NCI-H774 (cell line): Measurements from ENCODE around the gene C6orf89.

Experiments used
- DNase-seq: peaks from one replicate; lab custom pipeline; 2025; lab: John Stamatoyannopoulos, UW

C6orf89 gene, protein sequence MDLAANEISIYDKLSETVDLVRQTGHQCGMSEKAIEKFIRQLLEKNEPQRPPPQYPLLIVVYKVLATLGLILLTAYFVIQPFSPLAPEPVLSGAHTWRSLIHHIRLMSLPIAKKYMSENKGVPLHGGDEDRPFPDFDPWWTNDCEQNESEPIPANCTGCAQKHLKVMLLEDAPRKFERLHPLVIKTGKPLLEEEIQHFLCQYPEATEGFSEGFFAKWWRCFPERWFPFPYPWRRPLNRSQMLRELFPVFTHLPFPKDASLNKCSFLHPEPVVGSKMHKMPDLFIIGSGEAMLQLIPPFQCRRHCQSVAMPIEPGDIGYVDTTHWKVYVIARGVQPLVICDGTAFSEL

DNA sequence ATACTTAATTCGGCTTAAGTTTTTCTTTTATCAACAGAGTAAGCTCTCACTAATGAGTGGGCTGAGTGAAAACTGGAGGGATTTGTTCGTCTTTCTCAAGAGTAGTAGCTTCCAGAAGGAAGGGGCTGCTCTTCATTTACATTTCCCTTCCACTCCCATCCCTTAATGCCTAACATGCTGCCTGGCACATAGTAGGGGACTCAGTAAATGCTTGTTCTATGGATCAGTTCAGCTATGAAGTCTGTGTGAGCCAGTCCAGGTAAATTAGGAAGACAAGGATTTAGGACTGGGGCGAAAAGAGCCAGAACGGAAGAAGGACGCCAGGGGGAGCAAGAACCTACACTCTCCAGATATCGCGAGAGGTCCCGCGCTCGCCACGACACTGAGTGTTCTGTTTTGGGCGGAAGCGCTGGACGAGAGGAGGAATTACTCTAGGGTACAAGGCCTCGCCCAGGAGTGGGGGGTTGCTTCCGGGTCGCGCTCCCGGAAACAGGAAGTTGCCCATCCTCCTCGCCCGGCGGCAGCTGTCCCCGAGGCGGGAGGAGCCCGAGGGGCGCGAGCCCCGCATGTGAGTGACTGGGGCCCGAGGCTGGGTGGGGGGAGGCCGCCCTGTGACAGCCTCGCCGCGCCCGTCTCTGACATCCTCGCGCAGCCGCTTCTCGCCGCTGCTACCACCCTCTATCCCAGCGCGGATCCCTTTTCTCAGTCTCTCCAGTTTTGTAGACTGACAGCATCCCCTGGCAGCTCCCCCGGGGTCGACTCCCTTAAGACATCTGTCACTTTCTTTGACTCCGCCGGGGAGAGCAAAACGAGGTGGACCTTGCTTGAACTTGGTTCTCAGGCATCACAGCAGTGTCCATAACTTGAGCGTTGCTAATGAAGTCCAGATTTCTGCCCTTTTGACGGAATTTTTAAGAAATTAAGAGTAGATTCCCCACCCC, at the start of gene C6orf89:
Gene C6orf89, plus strand, starts transcription at position 492 of the 941 bp plus-strand sequence. CDS start 13,493 bp downstream, outside the sequence.
- peak; percentile 96 for DNase-seq

DNA sequence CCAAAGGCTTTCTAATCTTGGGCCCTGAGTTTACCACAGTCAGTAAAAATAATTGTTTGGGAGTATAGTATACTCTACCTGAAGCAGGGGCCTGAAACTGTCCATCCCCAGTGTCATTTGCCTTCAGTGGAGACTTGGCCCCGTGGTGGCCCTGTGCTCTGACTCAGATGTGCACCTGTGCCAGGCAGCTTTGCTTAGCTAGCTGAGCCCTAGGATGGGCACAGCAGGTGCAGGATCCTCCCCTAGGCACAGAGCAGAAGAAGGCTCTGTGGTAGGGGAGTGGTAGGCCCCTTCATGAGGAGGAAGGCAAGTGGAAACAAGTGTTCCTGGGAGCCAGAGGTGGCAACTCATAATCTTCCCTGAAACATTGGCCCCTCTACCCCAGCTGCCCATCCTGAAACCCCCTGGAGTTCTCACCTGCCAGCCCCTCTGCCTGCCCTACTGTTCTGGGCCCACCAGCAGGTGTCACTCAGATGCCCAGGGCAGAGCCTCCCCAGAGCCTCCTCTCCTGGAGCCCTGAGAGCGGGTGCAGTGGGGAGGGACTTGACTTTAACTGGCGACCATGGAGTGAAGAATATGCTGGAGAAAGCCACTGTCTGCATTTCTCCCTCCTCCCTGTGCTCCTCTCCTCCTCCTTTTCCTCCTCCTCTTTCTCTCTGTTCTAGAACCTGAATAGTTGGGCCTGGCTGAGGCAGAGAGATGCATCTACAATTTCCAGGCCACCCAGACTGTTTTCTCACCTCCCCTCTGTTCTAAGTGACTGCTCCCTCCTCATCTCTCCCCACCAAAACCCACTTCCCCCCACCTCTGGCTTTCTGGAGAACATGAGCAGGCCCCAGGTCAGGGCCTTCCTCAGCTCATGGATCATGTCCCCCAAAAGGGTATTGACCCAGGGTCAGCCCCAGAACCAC, 49.4 kb upstream of the C6orf89 start:
- DNase-seq = no peak

DNA sequence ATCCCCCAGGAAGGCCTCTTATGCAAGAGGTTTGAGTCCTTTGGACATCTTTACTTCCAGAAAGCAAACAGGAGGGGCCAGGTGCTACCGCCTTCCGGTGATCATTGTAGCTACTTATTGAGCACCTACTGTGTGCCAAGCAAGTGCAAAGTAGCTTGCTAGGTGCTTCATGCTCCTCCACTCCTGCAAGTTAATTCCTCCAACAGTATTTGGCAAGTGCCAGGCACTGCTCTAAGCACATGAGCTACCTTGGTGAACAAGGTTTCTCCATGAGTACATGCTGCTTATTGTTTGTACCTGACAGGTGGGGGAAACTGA, 48.8 kb upstream of the C6orf89 start:
- DNase-seq = no peak

DNA sequence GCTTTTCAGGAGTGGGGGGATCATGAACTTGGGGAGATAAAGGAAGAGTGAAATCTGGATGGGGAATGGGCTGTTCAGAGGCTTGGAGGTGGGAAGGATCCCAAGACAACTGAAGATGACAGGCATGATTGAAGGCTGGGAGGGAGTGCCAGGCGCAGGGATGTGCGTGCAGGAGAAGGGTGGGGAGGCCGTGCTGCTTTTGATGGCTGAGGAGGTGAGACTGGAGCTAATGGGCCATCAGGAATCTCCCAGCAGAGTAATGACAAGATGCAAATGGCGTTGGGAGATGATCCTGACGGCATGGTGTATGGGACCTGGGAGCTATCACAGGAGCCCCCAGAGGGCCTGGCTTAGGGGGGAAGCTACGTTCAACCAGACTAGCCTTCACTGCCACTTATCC, 48.1 kb upstream of the C6orf89 start:
- no peak for DNase-seq

DNA sequence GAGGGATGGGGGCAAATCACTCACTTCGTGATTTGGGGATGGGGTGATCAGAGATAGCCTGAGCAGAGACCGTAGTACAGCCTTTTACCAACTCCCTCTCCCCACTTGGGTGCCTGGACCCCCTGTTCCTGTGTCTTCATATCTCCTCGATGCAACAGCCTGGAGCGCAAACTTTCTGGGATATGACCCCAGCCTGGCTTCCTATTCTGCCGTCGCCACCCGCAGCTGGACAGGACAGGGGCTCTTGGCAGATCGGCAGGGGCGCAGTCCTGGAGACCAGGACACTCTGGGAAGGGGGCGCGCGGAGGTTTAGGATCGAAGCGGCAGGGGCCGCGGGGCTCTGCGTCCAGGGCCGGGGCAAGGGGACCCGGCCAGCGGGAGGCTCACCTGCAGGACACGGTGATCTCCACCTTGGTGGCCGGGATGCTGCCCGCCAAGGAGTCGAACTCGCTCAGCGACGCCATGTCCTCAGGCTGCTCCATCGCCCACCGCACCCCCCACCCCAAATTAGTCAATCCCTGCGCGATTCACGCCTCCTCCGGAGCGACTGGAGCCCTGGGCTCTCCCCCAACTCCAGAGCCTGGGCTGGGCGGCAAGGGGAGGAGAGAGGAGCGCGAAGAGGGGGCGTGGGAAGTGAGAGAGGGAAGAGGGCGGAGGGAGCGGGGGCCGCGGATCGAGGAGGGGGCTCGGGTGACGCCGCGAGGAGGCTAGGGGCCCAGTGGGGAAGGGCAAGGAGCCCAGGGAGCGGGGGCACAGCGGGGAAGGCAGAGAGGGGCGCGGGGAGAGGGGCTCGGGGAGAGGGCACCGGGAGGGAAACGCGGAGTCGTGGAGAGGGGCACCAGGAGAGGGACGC, 46.6 kb upstream of the C6orf89 start, which contains the start of gene CPNE5:
Gene CPNE5, minus strand, starts transcription at position 549 of the 853 bp plus-strand sequence. Its CDS starts 67 bp downstream, at position 482.
- DNase-seq = no peak

DNA sequence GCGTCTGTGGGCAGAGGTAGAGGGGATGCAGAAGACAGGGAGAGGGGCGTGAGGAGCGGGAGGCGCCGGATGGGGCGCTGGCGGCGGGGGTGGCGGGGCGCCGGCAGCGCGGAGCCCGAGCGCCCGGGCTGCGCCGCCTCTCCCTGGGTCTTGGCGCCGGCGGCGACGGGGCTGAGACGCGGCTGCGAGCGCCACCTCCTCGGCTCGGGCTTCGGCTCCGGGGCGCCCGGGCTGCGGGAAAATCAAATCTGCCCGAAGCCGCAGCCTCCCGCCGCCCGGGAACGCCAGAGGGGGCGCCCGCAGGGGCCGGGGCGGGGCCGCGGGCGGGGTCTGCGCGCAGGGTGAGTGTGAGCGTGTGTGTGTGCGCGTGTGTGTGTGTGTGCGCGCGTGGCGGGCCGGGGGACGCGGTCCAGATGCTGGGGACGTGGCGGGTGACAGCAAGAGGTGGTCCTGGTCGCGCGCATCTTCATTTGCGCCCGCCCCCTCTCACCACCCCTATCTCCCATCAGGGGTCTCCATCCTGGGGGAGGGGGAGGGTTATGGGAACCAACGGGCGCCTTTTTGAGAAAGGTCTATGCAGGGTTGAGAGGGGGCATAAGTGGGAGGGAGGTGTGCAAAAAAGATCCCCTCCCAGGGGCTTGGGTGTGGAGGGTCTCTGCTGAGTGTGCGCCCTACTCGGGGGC, 45.9 kb upstream of the C6orf89 start:
- no peak for DNase-seq

DNA sequence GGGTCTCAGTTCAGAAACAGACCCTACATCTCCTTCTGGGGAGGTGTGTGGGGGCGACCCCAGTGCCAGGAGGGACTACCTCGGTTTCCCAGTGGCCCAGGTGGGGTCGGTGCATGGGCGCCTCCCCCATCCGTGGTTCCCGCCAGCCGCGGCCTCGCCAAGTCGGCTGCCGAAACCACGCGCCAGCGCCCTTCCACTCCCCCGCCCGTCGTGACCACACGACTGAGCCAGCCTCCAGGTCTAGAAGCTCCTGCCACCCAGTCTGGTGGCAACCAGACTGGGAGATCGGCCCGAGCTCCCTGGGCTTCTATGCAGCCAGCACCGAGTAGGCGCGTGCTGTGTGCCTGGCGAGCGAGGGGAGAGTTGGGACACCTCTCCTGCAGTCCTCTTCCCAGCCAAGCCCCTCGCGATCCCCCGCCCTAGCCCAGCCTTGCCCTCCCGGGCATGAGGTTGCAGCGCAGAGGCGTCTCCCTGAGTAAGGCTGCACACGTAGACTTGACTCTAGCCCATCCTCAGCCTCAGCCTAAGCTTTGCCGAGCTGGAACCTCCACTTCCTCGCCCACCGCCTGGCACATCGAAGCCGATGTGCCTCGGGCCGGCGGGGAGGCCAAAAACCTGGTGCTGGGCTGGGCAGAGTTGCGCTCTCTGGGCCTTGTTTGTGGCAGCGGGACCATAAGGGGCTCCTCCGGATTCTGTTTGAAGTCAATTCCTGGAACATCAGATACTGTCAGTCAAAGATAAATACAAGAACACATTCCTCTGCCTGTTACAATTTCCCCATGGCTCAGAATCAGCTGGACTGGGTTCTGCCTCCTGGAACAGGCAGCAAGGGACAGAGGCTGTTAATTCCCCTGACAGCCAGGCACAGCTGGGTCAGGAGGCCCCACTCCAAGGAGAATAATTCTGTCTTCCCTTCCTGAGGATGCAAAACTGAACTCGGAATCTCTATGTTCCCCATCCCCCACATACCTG, 45.0 kb upstream of the C6orf89 start:
- no peak for DNase-seq

DNA sequence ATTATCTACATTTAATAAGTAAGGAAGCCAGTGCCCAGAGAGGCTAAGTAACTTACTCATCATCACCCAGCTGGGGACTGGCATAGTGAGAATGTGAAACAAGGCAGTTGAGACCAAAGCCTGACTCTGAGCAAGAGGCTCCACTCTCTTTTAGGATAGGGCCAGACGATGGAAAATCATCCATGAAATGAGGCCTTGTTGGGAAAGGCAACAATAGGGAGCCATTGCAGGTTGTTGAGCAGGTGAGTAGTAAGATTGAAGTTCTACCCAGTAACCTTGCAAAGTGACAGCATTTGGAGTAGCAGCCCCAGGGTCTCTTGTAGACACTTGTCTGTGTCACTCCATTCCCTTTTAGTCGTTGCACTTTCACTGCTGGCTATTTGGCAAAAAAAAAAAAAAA, 44.0 kb upstream of the C6orf89 start:
- DNase-seq = no peak

DNA sequence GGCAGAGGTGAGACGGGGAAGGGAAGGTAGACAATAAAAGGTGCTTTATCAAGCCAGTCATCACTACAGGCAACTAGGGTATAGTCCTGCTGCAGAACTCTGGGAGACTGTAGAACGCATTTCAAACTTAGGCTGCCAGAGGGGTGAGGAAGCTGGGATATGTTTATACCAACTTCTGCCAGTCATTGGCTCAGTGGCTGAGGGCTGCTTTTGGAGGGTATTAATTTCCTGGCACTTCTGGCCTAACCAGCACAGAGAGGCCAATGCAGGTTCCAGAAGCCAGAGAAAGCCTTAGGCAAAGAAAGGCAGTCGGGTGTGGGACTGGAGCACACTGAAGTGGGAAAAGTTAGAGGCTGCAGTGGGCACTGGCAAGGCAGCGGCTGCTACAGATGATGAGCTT, 42.6 kb upstream of the C6orf89 start:
- no peak for DNase-seq

DNA sequence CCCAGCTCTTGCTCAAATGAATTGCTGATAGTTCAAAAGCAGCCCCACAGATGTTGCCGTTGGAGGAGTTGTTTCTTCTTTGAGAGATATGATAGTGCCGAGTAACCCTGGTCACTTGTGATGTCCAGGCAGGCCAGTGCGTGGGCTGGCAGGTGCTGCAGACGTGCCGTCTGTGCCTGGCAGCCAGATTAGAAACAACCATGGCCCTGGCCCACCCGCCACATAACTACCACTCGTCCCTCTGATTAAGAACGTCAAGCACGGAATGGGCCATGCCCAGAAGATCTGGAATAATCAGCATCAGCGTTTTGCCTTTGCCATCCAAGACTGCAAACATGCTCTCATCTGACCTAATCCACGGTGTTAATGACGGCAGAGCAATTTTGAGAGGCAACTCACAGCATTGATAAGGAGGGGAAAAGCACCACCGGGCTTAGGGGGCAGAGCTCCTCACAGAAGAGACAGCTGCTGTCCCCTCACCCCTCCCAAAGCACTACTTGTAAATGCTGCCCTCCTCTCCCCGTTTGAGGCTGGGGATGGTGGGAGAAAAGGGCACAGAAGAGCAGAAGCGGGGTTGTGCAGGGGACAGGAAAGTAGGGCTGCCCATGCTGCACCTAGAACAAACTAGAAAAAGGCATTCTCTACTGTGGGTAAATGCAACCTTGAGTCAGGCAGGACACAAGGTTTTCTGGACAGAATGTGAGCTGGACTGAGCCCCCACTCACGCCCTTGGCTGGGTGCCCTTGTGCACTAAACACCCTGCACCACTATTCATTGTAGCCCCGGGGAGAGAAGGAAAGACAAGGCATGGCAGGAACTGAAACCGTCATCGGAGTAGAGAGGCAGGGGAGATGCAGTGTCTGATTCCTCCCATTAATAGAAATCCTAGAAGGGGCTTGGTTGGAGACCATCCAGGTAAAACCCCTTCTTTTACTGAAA, 41.3 kb upstream of the C6orf89 start:
- no peak for DNase-seq

DNA sequence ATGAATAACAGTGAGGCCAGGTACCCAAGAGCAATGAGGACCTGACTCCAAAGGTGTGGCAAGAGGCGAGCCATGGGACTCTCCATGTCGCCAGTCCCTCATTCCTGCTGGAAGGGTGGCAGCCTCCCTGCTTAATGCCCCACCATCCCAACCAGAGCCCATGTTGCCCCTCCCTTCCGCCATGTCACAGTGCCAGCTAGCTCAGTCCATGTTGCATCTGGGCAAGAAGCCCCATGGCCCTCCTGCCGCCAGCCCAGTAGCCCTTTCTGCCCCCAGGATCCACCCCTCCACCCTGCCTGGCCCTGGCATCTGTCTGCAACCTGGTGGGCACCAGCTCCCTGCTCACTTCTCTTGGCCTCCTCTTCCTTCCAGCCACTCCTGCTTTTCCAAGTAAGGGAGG, 40.5 kb upstream of the C6orf89 start:
- no peak for DNase-seq

DNA sequence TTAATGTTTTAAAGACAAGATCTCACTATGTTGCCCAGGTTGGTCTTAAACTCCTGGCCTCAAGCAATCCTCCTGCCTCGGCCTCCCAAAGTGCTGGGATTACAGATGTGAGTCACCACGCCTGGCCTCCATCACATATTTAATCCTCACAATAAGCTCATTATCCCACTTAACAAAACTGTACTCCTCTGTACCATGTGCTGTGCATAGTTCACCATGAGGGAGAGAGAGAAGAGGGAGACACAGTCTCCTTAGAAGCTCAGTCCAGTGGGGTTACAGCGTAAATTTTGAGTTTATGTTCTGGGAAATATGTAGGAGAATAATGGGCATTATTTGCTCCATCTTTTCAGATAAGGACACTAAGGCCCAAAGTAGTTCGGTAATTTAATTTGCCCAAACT, 38.6 kb upstream of the C6orf89 start:
- no peak for DNase-seq

DNA sequence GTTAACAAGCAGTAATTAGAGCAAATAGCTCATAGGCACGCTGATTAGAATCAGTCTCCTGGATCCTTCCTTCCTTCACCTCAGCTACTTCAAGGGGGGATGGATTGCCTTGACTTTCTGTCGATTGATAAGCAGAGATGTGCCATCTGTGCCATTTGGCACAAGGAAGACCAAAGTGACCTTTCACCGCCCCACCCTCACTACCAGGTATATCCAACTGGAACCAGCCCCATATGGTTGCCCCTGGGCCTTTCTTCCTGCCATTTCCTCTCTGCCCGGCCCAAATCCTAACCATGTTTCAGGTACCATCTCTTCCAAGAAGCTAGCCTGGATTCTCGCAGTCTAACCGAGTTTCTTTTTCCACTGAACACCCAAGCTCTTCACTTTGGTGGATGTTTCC, 37.8 kb upstream of the C6orf89 start:
- DNase-seq = no peak

DNA sequence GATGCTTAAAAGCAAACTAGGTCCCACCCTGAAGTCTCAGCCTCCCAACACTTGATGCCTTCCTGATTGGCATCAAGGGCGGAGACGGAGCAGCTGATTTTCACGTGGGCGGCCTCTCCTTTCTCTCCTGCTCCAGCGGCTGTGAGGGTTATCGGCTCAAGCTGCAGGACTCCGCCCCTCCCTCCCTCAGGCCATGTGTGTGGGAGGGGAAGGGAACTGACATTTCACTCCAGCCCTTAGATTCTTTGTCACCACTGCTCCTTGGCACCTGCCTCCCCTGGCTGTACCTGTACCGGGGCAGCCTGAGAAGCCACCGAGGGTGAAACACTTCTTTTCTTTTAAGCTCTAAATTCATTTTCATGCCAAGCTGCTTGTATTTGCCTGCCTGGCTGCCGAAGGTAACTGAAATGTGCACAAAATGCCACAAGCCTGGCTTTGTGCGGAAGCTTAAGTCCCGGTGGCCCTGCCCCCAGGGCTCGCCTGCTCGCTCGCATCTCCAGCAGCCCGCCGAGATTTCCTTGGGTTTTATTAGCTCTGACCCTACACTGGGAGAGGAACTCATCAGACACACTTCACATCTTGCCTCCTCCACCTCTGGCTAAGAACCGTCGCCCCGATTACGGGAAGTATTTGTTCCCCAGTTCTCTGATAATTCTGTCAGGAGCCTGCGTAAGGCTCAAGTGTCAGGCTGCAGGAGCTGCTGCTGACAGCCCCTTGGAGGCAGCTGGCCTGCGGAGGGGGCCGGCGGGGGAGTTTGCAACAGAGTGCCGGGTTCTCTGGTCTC, 36.9 kb upstream of the C6orf89 start:
- no peak for DNase-seq

DNA sequence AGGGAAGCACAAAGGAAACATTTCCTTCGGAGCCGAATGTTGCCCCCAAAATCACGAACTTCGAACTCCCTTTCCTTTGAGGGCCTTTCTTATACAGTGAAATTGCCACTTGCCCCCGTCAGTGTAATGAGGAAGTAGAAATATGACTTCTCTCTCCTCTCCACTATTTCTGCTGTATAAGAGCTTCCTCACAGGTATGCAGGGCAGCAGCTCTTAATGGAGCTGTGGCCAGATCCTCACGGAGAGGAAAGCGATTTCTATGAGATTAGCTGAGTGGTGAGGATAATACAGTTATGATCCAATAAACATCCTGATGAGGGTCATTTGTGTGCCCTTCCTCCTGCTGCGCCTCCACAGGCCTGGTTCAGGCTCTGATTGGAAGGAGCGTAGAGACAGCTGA, 35.7 kb upstream of the C6orf89 start:
- DNase-seq = no peak

DNA sequence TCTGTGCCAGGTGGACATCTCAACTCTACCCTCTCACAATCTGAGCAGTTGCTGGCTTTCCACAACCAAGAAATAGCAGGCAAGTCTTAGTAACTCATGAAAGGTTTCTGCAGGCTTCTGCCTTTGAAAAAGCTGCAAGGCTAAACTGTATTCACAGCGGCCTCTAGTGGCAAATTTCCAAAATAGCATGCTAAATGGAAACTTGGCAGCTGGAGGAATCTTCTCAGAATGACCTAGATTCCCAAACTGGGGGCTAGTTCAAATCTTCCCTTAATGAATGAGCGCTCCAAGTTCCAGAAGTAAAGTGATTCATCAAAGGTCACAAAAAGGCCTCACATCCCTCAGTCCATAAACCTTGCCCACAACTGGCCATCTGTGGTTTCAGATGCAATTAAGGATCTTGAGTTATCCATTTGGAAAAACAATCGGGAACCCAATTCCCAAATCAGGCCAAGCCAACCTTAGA, 34.6 kb upstream of the C6orf89 start:
- DNase-seq = peak; percentile 35

DNA sequence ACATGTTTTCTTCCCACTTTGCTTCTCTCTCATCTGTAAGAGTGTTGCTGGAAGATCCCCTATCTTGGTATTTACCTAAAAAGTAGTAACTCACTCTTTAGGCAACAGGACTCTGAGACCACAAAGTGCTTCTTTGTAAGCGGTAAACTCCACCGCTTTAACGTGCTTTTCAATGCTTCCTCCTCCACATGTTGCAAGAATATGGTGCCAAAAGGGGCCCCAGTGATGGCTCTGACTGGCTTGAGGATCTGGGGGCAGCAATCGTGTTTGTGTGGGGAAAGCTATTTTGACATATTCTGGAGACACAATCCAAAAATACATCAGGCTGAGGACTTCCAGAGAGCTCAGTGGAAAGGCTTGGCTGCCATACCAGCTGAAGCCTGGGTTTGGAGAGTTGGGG, 34.1 kb upstream of the C6orf89 start:
- DNase-seq = no peak
